Measurements from ENCODE around the gene NACC2. TPM values are rescaled to one million over a fixed set of nuclear protein-coding genes. Genes with fewer than 3 reads are reported as not detected.

Gene NACC2
- total and polyA plus RNA-seq, 2 donors from 2014 or later, result 7.1 to 30.9 TPM

DNA sequence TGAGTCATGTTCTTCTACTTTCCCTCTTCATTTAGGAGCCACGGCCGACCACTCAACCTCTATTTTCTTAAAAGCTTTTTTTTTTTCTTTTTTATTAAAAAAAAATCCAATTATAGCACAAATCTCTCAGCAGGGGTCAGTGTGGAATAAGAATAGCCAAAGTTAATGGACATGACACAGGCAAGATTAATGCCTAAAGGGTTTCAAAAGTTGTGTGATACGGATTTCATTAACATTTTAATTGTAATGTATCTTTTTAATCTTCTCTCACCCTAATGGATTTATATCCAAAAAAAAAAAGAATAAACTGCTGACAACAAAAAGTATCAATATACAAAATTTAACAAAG, 5.4 kb downstream of the NACC2 start:
- TF ChIP-seq, protein P1, sequence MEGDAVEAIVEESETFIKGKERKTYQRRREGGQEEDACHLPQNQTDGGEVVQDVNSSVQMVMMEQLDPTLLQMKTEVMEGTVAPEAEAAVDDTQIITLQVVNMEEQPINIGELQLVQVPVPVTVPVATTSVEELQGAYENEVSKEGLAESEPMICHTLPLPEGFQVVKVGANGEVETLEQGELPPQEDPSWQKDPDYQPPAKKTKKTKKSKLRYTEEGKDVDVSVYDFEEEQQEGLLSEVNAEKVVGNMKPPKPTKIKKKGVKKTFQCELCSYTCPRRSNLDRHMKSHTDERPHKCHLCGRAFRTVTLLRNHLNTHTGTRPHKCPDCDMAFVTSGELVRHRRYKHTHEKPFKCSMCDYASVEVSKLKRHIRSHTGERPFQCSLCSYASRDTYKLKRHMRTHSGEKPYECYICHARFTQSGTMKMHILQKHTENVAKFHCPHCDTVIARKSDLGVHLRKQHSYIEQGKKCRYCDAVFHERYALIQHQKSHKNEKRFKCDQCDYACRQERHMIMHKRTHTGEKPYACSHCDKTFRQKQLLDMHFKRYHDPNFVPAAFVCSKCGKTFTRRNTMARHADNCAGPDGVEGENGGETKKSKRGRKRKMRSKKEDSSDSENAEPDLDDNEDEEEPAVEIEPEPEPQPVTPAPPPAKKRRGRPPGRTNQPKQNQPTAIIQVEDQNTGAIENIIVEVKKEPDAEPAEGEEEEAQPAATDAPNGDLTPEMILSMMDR (IDR thresholded peaks at IDR 0.05; ENCODE audit: borderline replicate concordance, extremely low read depth, insufficient read depth), result peak; percentile 21
- DNase-seq (peak in 2 of 5 donors; percentile 46 to 69), FAIRE-seq (peak; percentile 73)
- peaks cover 0 to 41% (median 32%) of the 10 kb centered on the region in 3 donors for H3K4me1 ChIP-seq (ENCODE audit: control insufficient read depth in 2 of 3, insufficient read depth in 2 of 3, low read depth in 1 of 3, low read length in 3 of 3)
- no peak overlapping the region for H3K4me3 ChIP-seq (ENCODE audit: low read length in 3 of 3)
- intact Hi-C loops (cut with DNase I), result no loop called here
- no peaks in the 10 kb centered on the region for H3K27me3 ChIP-seq (ENCODE audit: control insufficient read depth, insufficient read depth, low read length)
- no peak overlapping the region for H3K27ac ChIP-seq (ENCODE audit: low read depth in 2 of 2, low read length in 2 of 2)
- no peaks in the 10 kb centered on the region for H3K9me3 ChIP-seq (ENCODE audit: control insufficient read depth in 2 of 3, insufficient read depth in 1 of 3, low read length in 3 of 3)
- H3K9ac ChIP-seq (ENCODE audit: low read length in 3 of 3), result no peak overlapping the region
- H3K36me3 ChIP-seq (ENCODE audit: control insufficient read depth in 2 of 3, insufficient read depth in 3 of 3, low read length in 3 of 3), result peaks cover 0 to 3% (median 0%) of the 10 kb centered on the region in 3 donors

GRCh38 chr9:136088939-136089696, 6.0 kb downstream of the NACC2 start:
- H3K27ac ChIP-seq (ENCODE audit: low read depth in 2 of 2, low read length in 2 of 2), result no peak overlapping the region
- TF ChIP-seq, protein P1 (IDR thresholded peaks at IDR 0.05; ENCODE audit: borderline replicate concordance, extremely low read depth, insufficient read depth), result no peak
- no peak overlapping the region for H3K4me3 ChIP-seq (ENCODE audit: low read length in 3 of 3)
- H3K4me1 ChIP-seq (ENCODE audit: control insufficient read depth in 2 of 3, insufficient read depth in 2 of 3, low read depth in 1 of 3, low read length in 3 of 3), result peaks cover 0 to 41% (median 32%) of the 10 kb centered on the region in 3 donors
- H3K36me3 ChIP-seq (ENCODE audit: control insufficient read depth in 2 of 3, insufficient read depth in 3 of 3, low read length in 3 of 3), result peaks cover 0 to 3% (median 0%) of the 10 kb centered on the region in 3 donors
- H3K9ac ChIP-seq (ENCODE audit: low read length in 3 of 3), result no peak overlapping the region
- H3K9me3 ChIP-seq (ENCODE audit: control insufficient read depth in 2 of 3, insufficient read depth in 1 of 3, low read length in 3 of 3), result no peaks in the 10 kb centered on the region
- DNase-seq, result peak in 2 of 5 donors; percentile 60 to 80
- no peak for FAIRE-seq
- intact Hi-C loops (cut with DNase I), result no loop called here
- no peaks in the 10 kb centered on the region for H3K27me3 ChIP-seq (ENCODE audit: control insufficient read depth, insufficient read depth, low read length)

DNA sequence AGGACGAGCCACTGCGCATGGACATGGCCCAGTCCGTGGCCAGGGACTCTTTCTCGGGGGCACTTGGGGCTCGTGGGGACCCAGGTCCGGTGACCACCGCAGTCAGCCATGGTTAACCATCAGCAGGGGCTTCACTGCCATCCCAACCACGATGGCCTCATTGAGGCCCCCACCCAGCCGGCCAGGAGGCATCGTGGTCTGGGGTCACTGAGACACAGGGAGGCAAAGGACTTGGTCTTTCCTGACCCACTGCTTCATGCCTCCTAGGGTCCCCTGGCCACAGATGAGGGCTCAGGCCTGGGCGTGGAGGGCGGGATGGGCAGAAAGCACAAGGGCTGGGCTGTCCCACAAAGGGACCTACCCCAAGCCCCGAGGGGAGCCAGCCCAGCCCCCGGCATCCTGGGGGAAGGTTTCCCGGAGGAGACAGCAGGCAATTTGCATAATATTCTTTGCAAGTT, 6.6 kb downstream of the NACC2 start:
- Histone ChIP-seq H3K36me3 (ENCODE audit: control insufficient read depth in 2 of 3, insufficient read depth in 3 of 3, low read length in 3 of 3) (peaks cover 0 to 3% (median 0%) of the 10 kb centered on the region in 3 donors), H3K9me3 (ENCODE audit: control insufficient read depth in 2 of 3, insufficient read depth in 1 of 3, low read length in 3 of 3) (no peaks in the 10 kb centered on the region), H3K9ac (ENCODE audit: low read length in 3 of 3) (no peak overlapping the region), H3K4me3 (ENCODE audit: low read length in 3 of 3) (no peak overlapping the region), H3K27me3 (ENCODE audit: control insufficient read depth, insufficient read depth, low read length) (no peaks in the 10 kb centered on the region), H3K27ac (ENCODE audit: low read depth in 2 of 2, low read length in 2 of 2) (no peak overlapping the region), H3K4me1 (ENCODE audit: control insufficient read depth in 2 of 3, insufficient read depth in 2 of 3, low read depth in 1 of 3, low read length in 3 of 3) (peaks cover 0 to 40% (median 32%) of the 10 kb centered on the region in 3 donors)
- intact Hi-C loops (cut with DNase I), result no loop called here
- TF ChIP-seq, protein P1 (IDR thresholded peaks at IDR 0.05; ENCODE audit: borderline replicate concordance, extremely low read depth, insufficient read depth), result no peak
- DNase-seq (no peak), FAIRE-seq (no peak)

Measured in kidney (tissue), 14 donors.